H1 (cell line): Measurements from ENCODE around the gene BMI1. TPM values are rescaled to one million over a fixed set of nuclear protein-coding genes. Genes with fewer than 3 reads are reported as not detected.

ENCODE experiments used
- CTCF ChIA-PET: fragments of 300-600 bp; sonication (Branson Sonifier 250); formaldehyde crosslinking; loops from one replicate; lab custom pipeline; 2021; ENCODE audit not compliant: partially characterized antibody; lab: Charles Lee
- POLR2A ChIA-PET: fragments of 300-600 bp; sonication (Branson Sonifier 250); formaldehyde crosslinking; loops from one replicate; lab custom pipeline; 2021; ENCODE audit warnings: inconsistent platforms; ENCODE audit not compliant: partially characterized antibody; lab: Charles Lee
- DNase-seq, 2 experiments: peaks; one replicate each; pipeline versions ENCODE4 v3.0.0 to v3.0.0-alpha.2; 2010 to 2022; ENCODE audit warnings: low spot score in 2 of 2, low read depth in 1 of 2, mixed read lengths in 1 of 2
- FAIRE-seq: peaks from 2 replicates; lab custom pipeline; 2011; peaks lifted over from hg19 to GRCh38; lab: Jason Lieb, UNC
- H2AFZ ChIP-seq: 2 replicates; pipeline ENCODE4 v1.8.1; 2012; ENCODE audit warnings: low read length, inconsistent platforms
- H2AK5ac ChIP-seq: 2 replicates; pipeline ENCODE4 v1.6.1; 2013; ENCODE audit warnings: low read depth, low read length
- H2BK120ac ChIP-seq: replicated peaks from 2 replicates; pipeline ENCODE3; 2013; ENCODE audit warnings: low read depth, low read length, inconsistent platforms
- H2BK12ac ChIP-seq: 2 replicates; pipeline ENCODE4 v1.6.1; 2013; ENCODE audit warnings: low read depth, low read length
- H2BK15ac ChIP-seq: 2 replicates; pipeline ENCODE4 v1.6.1; 2013; ENCODE audit warnings: low read length
- H2BK20ac ChIP-seq: 2 replicates; pipeline ENCODE4 v1.6.1; 2013; ENCODE audit warnings: low read length
- H2BK5ac ChIP-seq: 2 replicates; pipeline ENCODE4 v1.6.1; 2013; ENCODE audit warnings: low read depth, low read length
- H3K14ac ChIP-seq: 2 replicates; pipeline ENCODE4 v1.6.1; 2013; ENCODE audit warnings: inconsistent platforms; ENCODE audit not compliant: insufficient read length
- H3K18ac ChIP-seq: 2 replicates; pipeline ENCODE4 v1.6.1; 2013; ENCODE audit warnings: low read length; ENCODE audit errors: extremely low read depth
- H3K23ac ChIP-seq: 2 replicates; pipeline ENCODE4 v1.6.1; 2013; ENCODE audit warnings: inconsistent platforms; ENCODE audit not compliant: insufficient read length
- H3K23me2 ChIP-seq: 2 replicates; pipeline ENCODE4 v1.6.1; 2013; ENCODE audit warnings: low read depth, low read length
- H3K27ac ChIP-seq: 2 replicates; pipeline ENCODE4 v1.6.1; 2011; ENCODE audit warnings: low read depth, low read length, inconsistent platforms
- H3K27me3 ChIP-seq, 4 experiments: replicated peaks in 1 of 4; 1 replicate in 1 of 4; 2 replicates in 3 of 4; pipeline versions ENCODE4 v1.6.1 to v1.8.1; 2011 to 2013; ENCODE audit warnings: low read length in 3 of 4, mild to moderate bottlenecking in 3 of 4, inconsistent platforms in 2 of 4, mixed read lengths in 2 of 4, moderate library complexity in 1 of 4; ENCODE audit not compliant: control insufficient read depth in 3 of 4, insufficient read depth in 3 of 4; ENCODE audit errors: extremely low read depth in 1 of 4
- H3K36me3 ChIP-seq, 4 experiments: 2 replicates each; pipeline versions ENCODE4 v1.6.1 to v1.8.1; 2011 to 2013; ENCODE audit warnings: mild to moderate bottlenecking in 4 of 4, low read length in 3 of 4, moderate library complexity in 2 of 4, control low read depth in 1 of 4, inconsistent platforms in 1 of 4; ENCODE audit not compliant: insufficient read depth in 4 of 4, control insufficient read depth in 2 of 4
- H3K4ac ChIP-seq: replicated peaks from 2 replicates; pipeline ENCODE3; 2013; ENCODE audit warnings: low read length, low read depth, mixed read lengths, inconsistent platforms; ENCODE audit not compliant: insufficient read length
- H3K4me1 ChIP-seq, 4 experiments: replicated peaks in 1 of 4; 1 replicate in 1 of 4; 2 replicates in 3 of 4; pipeline versions ENCODE4 v1.6.1 to v1.8.1; 2011 to 2013; ENCODE audit warnings: low read length in 3 of 4, inconsistent platforms in 2 of 4, mixed read lengths in 1 of 4; ENCODE audit not compliant: insufficient read depth in 4 of 4, control insufficient read depth in 3 of 4
- H3K4me2 ChIP-seq, 2 experiments: 2 replicates each; pipeline versions ENCODE4 v1.6.1 to v1.8.1; 2011 to 2013; ENCODE audit warnings: low read depth in 2 of 2, low read length in 2 of 2, control low read depth in 1 of 2, inconsistent platforms in 1 of 2, mild to moderate bottlenecking in 1 of 2; ENCODE audit not compliant: insufficient read depth in 1 of 2
- H3K4me3 ChIP-seq, 4 experiments: fragments of 200-600, 300-600 bp in 1 of 4; sonication (generic), shearing (Covaris generic), sonication (Bioruptor Twin) in 1 of 4; 2 replicates each; pipeline versions ENCODE4 v1.5.1 to v1.8.1; 2011 to 2016; ENCODE audit warnings: low read length in 4 of 4, low read depth in 3 of 4, control low read depth in 2 of 4, inconsistent platforms in 2 of 4, mild to moderate bottlenecking in 2 of 4, mixed read lengths in 1 of 4, moderate library complexity in 1 of 4; ENCODE audit not compliant: insufficient read depth in 2 of 4; ENCODE audit errors: extremely low read depth in 1 of 4
- H3K56ac ChIP-seq: replicated peaks from 2 replicates; pipeline ENCODE3; 2013; ENCODE audit warnings: low read depth, mild to moderate bottlenecking, mixed read lengths, low read length, inconsistent platforms; ENCODE audit not compliant: insufficient read length
- H3K79me1 ChIP-seq: 2 replicates; pipeline ENCODE4 v1.6.1; 2013; ENCODE audit warnings: low read depth, low read length, control low read depth
- H3K79me2 ChIP-seq, 2 experiments: 2 replicates each; pipeline versions ENCODE4 v1.6.1 to v1.8.1; 2012 to 2013; ENCODE audit warnings: low read length in 2 of 2, mild to moderate bottlenecking in 2 of 2, inconsistent platforms in 1 of 2; ENCODE audit not compliant: insufficient read depth in 2 of 2, control insufficient read depth in 1 of 2
- H3K9ac ChIP-seq, 4 experiments: replicated peaks in 1 of 4; 1 replicate in 1 of 4; 2 replicates in 3 of 4; pipeline versions ENCODE4 v1.6.1 to v1.8.1; 2011 to 2013; ENCODE audit warnings: low read depth in 3 of 4, low read length in 3 of 4, control low read depth in 2 of 4, mild to moderate bottlenecking in 2 of 4, moderate library complexity in 2 of 4, inconsistent platforms in 1 of 4; ENCODE audit errors: extremely low read depth in 1 of 4
- H3K9me3 ChIP-seq, 2 experiments: 2 replicates each; pipeline versions ENCODE4 v1.6.1 to v1.8.1; 2012 to 2013; ENCODE audit warnings: mild to moderate bottlenecking in 2 of 2, moderate library complexity in 2 of 2, control low read depth in 1 of 2, inconsistent platforms in 1 of 2, low read depth in 1 of 2, low read length in 1 of 2, mixed read lengths in 1 of 2; ENCODE audit not compliant: insufficient read depth in 2 of 2
- H4K20me1 ChIP-seq, 2 experiments: replicated peaks in 1 of 2; 2 replicates each; pipeline versions ENCODE3 to v1.8.1; 2011 to 2013; ENCODE audit warnings: inconsistent platforms in 2 of 2, low read length in 2 of 2, mild to moderate bottlenecking in 1 of 2; ENCODE audit not compliant: insufficient read depth in 2 of 2, control insufficient read depth in 1 of 2
- H4K5ac ChIP-seq: 2 replicates; pipeline ENCODE4 v1.6.1; 2013; ENCODE audit warnings: low read length, low read depth, mixed read lengths, inconsistent platforms; ENCODE audit not compliant: insufficient read length
- H4K8ac ChIP-seq: 2 replicates; pipeline ENCODE4 v1.8.0; 2013; ENCODE audit warnings: mild to moderate bottlenecking, moderate library complexity, low read length, inconsistent platforms; ENCODE audit not compliant: insufficient read depth; ENCODE audit errors: extremely low read depth
- H4K91ac ChIP-seq: replicated peaks from 2 replicates; pipeline ENCODE3; 2013; ENCODE audit warnings: low read length, mixed read lengths, inconsistent platforms; ENCODE audit not compliant: insufficient read length
- CBX5 ChIP-seq: fragments of 300-800, 300-1000 bp; sonication (generic); IDR thresholded peaks from 2 replicates; pipeline ENCODE4 v1.7.1; 2016; ENCODE audit warnings: antibody characterized with exemption, low read length, low read depth
- CBX8 ChIP-seq: fragments of 300-800, 300-1000 bp; sonication (generic); IDR thresholded peaks from 2 replicates; pipeline ENCODE4 v1.7.1; 2016; ENCODE audit warnings: low read depth, low read length, borderline replicate concordance
- EZH2 ChIP-seq: fragments of 200-600 bp; sonication (generic); IDR thresholded peaks from 2 replicates; pipeline ENCODE4 v1.7.1; 2012; ENCODE audit warnings: low read depth, mild to moderate bottlenecking, moderate library complexity, low read length, inconsistent platforms; ENCODE audit not compliant: severe bottlenecking
- JUN ChIP-seq: IDR thresholded peaks from 2 replicates; pipeline ENCODE4 v1.6.1; 2011; ENCODE audit warnings: low read depth, mild to moderate bottlenecking, improper control_type of control experiment, low read length
- POU5F1 ChIP-seq: IDR thresholded peaks from 2 replicates; pipeline ENCODE4 v1.6.1; 2011; ENCODE audit warnings: low read depth, mild to moderate bottlenecking, low read length, moderate library complexity
- RNF2 ChIP-seq: fragments of 200-900, 300-1000 bp; sonication (generic); IDR thresholded peaks from 2 replicates; pipeline ENCODE4 v1.7.1; 2016; ENCODE audit warnings: borderline replicate concordance, low read depth, mild to moderate bottlenecking, antibody characterized with exemption, low read length; ENCODE audit not compliant: poor library complexity, severe bottlenecking; ENCODE audit errors: missing control alignments
- SIN3A ChIP-seq, 2 experiments: IDR thresholded peaks in 1 of 2; conservative IDR thresholded peaks in 1 of 2; 2 replicates each; pipeline ENCODE4 v1.6.1; 2011 to 2012; ENCODE audit warnings: low read length in 2 of 2, improper control_type of control experiment in 1 of 2, low read depth in 1 of 2, mild to moderate bottlenecking in 1 of 2
- SUZ12 ChIP-seq: fragments of 200-600 bp; sonication (generic); IDR thresholded peaks from 2 replicates; pipeline ENCODE4 v1.6.1; 2012; ENCODE audit warnings: mild to moderate bottlenecking, inconsistent platforms, low read length, moderate library complexity, mixed read lengths
- WGBS, 2 experiments: shearing (Covaris generic) in 1 of 2; methylation state at CpG; one replicate each; pipeline versions ENCODE4 v1.1.6 to v1.1.7; 2013 to 2015; ENCODE audit warnings: low lambda C conversion rate in 2 of 2, mixed read lengths in 2 of 2, inconsistent platforms in 1 of 2, low coverage in 1 of 2, missing lambda C conversion rate in 1 of 2; ENCODE audit not compliant: insufficient replicate concordance in 2 of 2, insufficient coverage in 1 of 2, insufficient read length in 1 of 2; ENCODE audit errors: extremely low coverage in 1 of 2, missing lambda C conversion rate in 1 of 2; 5-methylcytosine and 5-hydroxymethylcytosine counted together
- polyA plus RNA-seq, 7 experiments: library from polyadenylated mRNA; depleted of rRNA in 3 of 7; stranded (reverse) in 5 of 7; unstranded in 2 of 7; fragments of >200 nt in 5 of 7; fragments of 200-250 nt in 2 of 7; gene quantifications; 1 replicate in 5 of 7; 2 replicates in 1 of 7; 4 replicates in 1 of 7; pipeline versions ENCODE4 v1.2.1 to v1.2.3, GENCODE V29; 2011 to 2013; ENCODE audit warnings: missing spikeins in 2 of 7, mixed read lengths in 2 of 7
- total RNA-seq: library from RNA; stranded (reverse); fragmentation: NEBNext Ultra II Directional; extraction: Animal tissue kit (Norgen Biotek cat#: 25700); gene quantifications from 2 replicates; pipeline ENCODE4 v1.2.1, GENCODE V29; 2021

The BMI1 gene
- total and polyA plus RNA-seq, 2 of the 8 experiments (the other 6 are each of a cell fraction or from before 2014, with no cell fraction given) = 2.8 to 10.7 TPM

DNA sequence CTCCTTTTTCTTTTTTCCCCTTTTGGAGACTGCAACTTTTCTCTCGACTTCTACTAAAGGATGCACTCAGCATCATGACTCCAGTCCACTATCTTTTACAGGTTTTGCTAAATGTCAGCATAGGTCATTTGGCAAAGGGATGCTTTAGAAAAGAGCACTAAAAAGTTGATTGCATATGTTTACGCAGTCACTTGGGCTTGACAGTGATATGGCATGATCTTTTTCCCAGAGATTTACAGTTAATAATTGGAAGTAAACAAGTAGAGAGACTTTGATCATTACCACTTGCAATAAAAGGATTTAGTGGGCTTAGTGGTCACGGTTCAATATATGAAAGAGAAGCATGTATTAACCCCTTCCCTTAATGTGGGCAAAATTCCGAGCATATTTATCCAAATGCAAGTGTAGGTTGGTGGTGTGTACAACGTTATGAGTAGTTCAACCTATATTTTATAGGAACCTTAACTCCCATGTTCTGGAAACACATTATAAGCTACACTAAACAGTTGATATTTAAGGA is 1.8 kb downstream of the BMI1 start:
- Histone ChIP-seq H4K5ac (no peak overlapping the region), H2BK12ac (no peak overlapping the region), H3K4me2 (peak overlapping the region; percentile 75 to 84), H2BK15ac (no peak overlapping the region), H3K18ac (no peak overlapping the region), H3K23ac (no peak overlapping the region), H3K79me2 (no peaks in the 10 kb centered on the region), H2AFZ (no peak overlapping the region), H3K14ac (no peak overlapping the region), H2BK120ac (no peak overlapping the region), H3K4ac (no peak overlapping the region), H2BK20ac (no peak overlapping the region), H4K8ac (no peak overlapping the region), H3K4me3 (peak overlapping the region; percentile 44 to 68 (median 58); a peak in 5 of 8 replicates), H3K4me1 (peaks cover 6 to 21% (median 7%) of the 10 kb centered on the region in 4 experiments; a peak in 5 of 7 replicates), H3K9ac (no peak overlapping the region), H3K23me2 (peaks cover 8% of the 10 kb centered on the region), H4K20me1 (peaks cover 7 to 12% of the 10 kb centered on the region in 2 experiments), H3K27me3 (peaks cover 35 to 75% (median 57%) of the 10 kb centered on the region in 4 experiments), H3K36me3 (no peaks in the 10 kb centered on the region), H2AK5ac (no peak overlapping the region), H4K91ac (no peak overlapping the region), H3K56ac (no peak overlapping the region), H2BK5ac (no peak overlapping the region), H3K79me1 (no peaks in the 10 kb centered on the region), H3K27ac (no peak overlapping the region), H3K9me3 (no peaks in the 10 kb centered on the region)
- CTCF ChIA-PET = interaction anchor here (2.5 kb wide), 1 partner anchor 17 kb away, joined by 5 read pairs; no protein-coding TSS in a partner anchor
- 15% methylated on average over 5 of the region's 5 CpGs; no CpG with 5 or more reads in 1 of the 2 experiments for WGBS, 2 experiments
- FAIRE-seq (no peak), DNase-seq (no peak)
- TF ChIP-seq CBX5 = no peak
- no peak for TF ChIP-seq JUN
- TF ChIP-seq POU5F1 = no peak
- peak; percentile 81; the same call in 1 of the 2 replicates for TF ChIP-seq SUZ12
- 0 out of 2 replicates have a peak, but pooled peaks have one; percentile 84 for TF ChIP-seq CBX8
- TF ChIP-seq EZH2 = peak; percentile 68
- no peak for TF ChIP-seq SIN3A (conservative IDR thresholded peaks at IDR 0.05 in 1 of 2, IDR thresholded peaks at IDR 0.05 in 1 of 2; ENCODE audit: low read depth in 1 of 2, low read length in 2 of 2)
- TF ChIP-seq RNF2 = peak; percentile 9
- POLR2A ChIA-PET = interaction anchor here (0.9 to 1.4 kb wide), 3 partner anchors 10 to 153 kb away, joined by 3 to 5 read pairs (median 4); no protein-coding TSS in a partner anchor
